Tongue (tissue), 2 donors: ENCODE results near the gene RITA1. TPM values are rescaled to one million over a fixed set of nuclear protein-coding genes. Genes with fewer than 3 reads are reported as not detected.
"Not testable (repeated sequence)": the region's sequence is repeated elsewhere in the genome, so short reads cannot be mapped to it uniquely, and the experiment has no call there.

Source experiments
- DNase-seq: peaks from one replicate; pipeline ENCODE4 v3.0.0-alpha.2; 2015
- total RNA-seq: library from RNA; depleted of rRNA; stranded (reverse); fragments of >200 nt; gene quantifications from one replicate; pipeline ENCODE4 v1.2.3, GENCODE V29; 2014

RITA1 gene, protein sequence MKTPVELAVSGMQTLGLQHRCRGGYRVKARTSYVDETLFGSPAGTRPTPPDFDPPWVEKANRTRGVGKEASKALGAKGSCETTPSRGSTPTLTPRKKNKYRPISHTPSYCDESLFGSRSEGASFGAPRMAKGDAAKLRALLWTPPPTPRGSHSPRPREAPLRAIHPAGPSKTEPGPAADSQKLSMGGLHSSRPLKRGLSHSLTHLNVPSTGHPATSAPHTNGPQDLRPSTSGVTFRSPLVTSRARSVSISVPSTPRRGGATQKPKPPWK
- 12.1 TPM for total RNA-seq

- peak; percentile 88 for DNase-seq
Measured at GRCh38 chr12:113185180-113186032, at the start of gene RITA1, which contains the start of gene DDX54. Gene RITA1, plus strand, starts transcription at chr12:113185721. Its CDS starts 1,026 bp downstream, at chr12:113186747. Gene DDX54, minus strand, starts transcription at chr12:113185478. Its CDS starts 27 bp downstream, at chr12:113185451.

GRCh38 chr12:113136128-113136989, 49.2 kb upstream of the RITA1 start:
- no peak for DNase-seq

DNA sequence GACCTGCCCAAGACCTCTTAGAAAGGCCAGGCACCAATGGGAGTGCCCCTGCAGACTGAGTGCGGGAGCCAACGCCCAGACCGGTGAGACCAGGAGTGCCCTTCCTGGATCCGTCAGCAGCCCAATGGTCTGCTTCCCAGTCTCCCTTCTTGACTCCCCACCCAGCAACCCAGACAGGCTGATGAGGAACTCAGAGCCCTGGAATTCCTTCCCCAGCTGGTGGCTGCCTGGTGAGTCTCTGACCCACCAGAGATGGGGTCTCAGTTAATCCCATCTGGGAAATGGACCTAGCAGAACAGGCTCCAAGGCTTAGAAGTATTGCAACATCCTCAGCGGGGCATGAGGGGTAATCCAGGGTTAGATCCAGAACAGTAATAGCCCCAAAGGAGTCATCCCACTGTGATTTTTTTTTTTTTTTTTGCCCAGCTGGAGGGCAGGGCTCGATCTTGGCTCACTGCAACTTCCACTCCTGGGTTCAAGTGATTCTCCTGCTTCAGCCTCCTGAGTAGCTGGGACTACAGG, 48.5 kb upstream of the RITA1 start:
- no peak for DNase-seq

- no peak for DNase-seq
Measured at GRCh38 chr12:113137861-113138783, 47.4 kb upstream of the RITA1 start.

DNA sequence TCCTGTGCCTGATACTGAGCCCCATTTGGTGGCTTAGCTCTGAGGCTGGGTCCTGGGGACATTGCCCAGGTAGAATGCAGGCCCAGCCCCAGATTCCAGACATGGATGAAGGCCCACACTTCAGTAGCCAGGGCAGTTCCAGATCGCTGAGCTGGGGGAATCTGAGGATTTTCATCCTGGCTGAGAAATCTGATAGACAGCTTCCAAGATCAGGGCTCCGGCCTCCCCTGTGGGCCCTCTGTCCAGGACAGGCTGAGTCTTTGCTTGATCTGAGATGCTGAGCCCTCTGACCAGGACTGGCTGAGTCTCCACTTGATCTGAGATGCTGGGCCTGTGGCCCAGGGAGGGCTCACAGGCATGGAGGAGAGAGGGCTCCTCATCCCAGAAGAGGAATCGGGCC, 46.7 kb upstream of the RITA1 start:
- DNase-seq = no peak

DNA sequence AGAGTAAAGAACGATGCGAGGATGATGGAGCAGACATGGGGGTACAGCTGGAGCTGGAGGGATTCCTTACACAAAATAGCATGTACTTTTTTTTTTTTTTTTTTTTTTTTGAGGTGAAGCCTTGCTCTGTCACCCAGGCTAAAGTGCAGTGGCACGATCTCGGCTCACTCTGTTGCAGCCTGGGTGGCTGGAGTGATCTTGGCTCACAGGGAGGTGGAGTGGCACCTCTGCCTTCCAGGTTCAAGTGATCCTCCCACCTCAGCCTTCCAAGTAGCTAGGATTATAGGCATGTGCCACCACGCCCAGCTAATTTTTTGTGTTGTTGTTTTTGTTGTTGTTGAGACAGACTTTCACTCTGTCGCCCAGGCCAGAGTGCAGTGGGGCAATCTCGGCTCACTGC, 44.8 kb upstream of the RITA1 start:
- no peak for DNase-seq

DNA sequence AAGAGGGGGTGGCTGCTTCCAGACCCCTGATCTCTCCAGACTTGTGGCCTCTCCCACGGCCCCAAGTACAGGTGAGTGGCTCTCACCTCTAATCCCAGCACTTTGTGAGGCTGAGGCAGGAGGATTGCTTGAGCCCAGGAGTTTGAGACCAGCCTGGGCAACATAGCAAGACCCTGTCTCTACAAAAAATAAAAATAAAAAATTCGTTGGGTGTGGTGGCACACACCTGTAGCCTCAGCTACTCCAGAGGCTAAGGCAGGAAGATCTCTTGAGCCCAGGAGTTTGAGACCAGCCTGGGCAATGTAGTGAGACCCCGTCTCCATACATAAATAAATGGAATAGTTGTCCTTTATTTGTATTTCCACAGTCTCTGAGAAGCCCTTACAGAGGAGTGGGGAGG, 43.8 kb upstream of the RITA1 start:
- not testable (repeated sequence) for DNase-seq

DNA sequence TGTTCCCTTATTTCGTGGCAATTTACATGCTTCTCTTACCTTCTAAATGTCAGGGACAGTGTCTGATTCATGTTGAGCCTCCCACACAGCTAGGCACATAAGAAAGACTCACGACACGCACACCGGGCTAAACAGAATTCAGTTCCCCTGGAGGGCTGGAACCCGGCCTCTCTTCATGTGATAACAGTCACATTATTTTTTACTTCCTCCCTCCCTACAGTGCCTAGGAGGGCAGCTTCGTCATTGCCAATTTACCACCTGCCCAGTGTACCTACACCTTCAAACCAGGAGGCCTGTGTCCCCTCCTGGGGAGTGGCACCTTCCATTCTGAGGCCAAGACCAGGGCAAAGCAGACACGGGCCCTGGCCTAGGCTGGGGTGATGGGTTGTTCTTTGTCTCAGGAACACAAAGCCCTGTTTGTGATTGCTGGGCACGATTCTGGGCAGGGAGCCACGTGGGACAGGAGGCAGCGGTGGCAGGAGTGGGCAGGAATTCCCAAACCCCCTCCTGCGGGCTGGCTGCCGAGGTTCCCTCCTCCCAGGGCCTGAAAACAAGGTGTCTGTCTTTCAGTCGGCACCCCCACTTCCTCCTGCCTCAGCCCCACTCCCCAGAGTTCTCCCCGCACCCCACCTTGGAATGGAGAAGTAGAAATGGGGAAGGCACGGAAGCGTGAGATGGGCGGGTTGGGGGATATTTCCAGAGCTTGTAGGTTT, 43.2 kb upstream of the RITA1 start:
- DNase-seq = peak; percentile 32

GRCh38 chr12:113142886-113143332, 42.6 kb upstream of the RITA1 start:
- DNase-seq = no peak

GRCh38 chr12:113143959-113144358, 41.6 kb upstream of the RITA1 start:
- DNase-seq = no peak

DNA sequence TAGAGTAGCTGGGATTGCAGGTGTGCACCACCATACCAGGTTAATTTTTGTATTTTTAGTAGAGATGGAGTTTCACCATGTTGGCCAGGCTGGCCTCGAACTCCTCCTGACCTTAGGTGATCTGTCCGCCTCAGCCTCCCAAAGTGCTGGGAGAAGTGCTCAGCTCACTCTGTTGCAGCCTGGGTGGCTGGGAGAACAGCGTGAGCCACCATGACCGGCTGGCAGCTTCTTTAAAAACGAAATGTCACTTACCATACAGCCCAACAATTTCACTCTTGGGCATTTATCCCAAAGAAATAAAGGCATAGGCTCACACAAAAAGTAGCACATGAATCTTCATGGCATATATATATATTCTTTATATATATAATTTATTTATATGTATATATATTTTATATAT, 40.7 kb upstream of the RITA1 start:
- DNase-seq = no peak

DNA sequence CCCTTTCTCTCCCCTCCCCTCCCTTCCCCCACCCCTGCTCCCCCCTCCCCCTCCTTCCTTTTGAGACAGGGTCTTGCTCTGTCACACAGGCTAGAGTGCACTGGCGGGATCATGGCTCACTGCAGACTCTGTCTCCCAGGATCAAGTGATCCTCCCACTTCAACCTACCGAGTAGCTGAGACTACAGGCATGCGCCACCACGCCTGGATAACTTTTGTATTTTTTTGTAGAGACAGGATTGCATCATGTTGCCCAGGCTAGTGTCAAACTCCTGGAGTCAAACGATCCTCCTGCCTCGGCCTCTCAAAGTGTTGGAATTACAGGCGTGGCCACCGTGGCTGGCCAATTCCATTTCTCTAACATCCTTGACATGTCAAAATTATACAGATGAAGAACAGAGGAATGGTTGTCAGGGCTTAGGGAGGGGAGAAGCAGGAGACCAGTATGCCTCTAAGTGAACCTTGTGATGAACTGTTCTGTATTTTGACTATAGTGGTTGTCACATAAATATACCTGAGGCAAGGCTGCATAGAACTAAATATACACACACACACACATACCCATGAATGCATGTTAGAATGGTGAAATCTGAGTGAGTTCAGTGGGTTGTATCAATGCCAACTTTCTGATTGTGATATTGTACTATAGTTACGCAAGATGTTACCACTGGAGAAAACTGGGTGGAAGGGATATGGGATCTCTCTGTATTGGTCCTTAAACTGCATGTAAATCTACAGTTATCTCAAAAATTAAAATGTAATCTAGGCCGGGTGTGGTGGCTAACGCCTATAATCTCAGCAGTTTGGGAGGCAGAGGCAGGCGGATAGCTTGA, 39.6 kb upstream of the RITA1 start:
- no peak for DNase-seq

DNA sequence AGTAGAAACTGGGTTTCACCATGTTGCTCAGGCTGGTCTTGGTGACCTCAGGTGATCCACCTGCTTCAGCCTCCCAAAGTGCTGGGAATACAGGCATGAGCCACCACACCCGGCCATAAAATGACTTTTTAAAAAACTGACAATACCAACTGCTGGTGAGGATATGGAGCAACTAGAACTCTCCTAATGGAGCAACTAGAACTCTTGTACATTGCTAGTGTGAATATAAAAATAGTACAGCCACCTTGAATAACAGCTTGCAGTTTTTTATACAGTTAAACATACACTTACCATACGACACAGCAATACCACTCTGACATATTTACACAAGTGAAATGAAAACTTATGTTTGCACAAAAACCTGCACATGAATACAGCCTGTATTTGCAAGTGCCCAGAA, 38.5 kb upstream of the RITA1 start:
- DNase-seq = no peak

- DNase-seq = peak; percentile 92
Measured at GRCh38 chr12:113149361-113150150, 36.0 kb upstream of the RITA1 start, which contains the start of gene CFAP73. Gene CFAP73, plus strand, starts transcription at chr12:113149724. Its CDS starts 134 bp downstream, at chr12:113149858.

- no peak for DNase-seq
Measured at GRCh38 chr12:113151655-113152054, 33.9 kb upstream of the RITA1 start.

- no peak for DNase-seq
Measured at GRCh38 chr12:113152196-113152834, 33.2 kb upstream of the RITA1 start.

- DNase-seq = peak; percentile 76
Measured at GRCh38 chr12:113152835-113153814, 32.4 kb upstream of the RITA1 start.
